Measurements from ENCODE around the gene CHRNA3.
"Not testable (repeated sequence)": the region's sequence is repeated elsewhere in the genome, so short reads cannot be mapped to it uniquely, and the experiment has no call there.

The CHRNA3 gene

DNA sequence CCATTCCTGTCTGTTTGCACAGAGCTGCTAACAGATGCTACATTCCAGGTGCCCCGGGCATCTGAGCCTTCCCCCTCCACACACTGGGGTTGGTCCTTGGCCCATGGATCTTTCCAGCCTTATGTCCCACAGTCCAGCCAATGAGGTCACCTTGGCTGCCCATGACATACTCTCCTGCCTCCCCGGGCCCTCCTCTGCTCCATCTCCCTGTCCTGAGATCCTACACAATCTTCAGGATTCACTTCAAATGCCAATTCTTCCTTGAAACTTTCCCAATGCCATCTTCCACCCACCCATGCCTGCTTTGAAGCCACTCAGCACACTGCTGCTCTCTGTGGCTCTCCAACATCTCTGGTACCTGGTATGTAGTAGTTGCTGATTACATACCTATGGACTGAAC, 4.3 kb downstream of the CHRNA3 start:
- no peak for FAIRE-seq

DNA sequence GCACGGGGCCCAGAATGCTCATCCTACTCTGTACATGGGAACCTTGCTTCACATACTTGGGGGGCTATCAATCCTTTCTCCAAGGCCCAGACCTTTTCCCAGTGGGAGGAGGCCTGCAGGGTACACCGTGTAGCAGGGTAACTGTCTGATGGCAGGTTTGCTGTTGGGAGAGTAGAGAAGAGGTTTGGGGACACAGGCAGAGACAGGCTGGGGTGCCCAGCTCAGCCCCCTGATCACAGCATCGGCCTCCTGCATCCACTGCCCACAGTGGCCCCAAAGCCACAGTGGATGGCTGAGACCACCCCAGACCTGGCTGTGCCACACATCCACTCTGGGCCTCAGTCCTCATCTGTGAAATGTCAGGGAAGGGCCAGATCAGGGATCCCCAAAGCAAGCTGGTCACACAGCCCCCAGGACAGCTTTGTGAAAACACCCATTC, 5.6 kb downstream of the CHRNA3 start:
- FAIRE-seq: no peak

GRCh38 chr15:78614021-78614420, 6.8 kb downstream of the CHRNA3 start:
- no peak for FAIRE-seq

DNA sequence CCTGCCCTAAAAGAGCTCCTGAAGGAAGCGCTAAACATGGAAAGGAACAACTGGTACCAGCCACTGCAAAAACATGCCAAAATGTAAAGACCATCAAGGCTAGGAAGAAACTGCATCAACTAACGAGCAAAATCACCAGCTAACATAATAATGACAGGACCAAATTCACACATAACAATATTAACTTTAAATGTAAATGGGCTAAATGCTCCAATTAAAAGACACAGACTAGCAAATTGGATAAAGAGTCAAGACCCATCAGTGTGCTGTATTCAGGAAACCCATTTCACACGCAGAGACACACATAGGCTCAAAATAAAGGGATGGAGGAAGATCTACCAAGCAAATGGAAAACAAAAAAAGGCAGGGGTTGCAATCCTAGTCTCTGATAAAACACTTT, 11.2 kb downstream of the CHRNA3 start:
- not testable (repeated sequence) for FAIRE-seq

DNA sequence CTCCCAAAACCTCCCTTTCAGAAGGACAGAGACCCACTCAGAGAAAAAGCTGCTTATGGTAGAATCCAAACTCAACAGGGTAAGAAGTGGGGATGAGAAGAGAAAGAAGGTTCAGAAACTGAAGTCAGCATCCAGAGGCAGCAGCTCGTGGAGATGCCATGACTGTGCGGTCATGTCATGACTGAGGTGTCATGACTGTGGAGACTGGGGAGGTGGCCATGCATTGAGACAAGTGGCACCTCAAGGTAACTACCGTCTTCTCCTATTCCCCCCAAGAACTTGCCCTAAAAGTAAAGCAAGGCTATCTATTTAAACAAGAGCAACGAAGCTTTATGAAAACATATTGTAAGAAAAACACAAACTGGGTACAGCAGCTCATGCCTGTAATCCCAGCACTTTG, 15.1 kb downstream of the CHRNA3 start:
- FAIRE-seq: no peak

DNA sequence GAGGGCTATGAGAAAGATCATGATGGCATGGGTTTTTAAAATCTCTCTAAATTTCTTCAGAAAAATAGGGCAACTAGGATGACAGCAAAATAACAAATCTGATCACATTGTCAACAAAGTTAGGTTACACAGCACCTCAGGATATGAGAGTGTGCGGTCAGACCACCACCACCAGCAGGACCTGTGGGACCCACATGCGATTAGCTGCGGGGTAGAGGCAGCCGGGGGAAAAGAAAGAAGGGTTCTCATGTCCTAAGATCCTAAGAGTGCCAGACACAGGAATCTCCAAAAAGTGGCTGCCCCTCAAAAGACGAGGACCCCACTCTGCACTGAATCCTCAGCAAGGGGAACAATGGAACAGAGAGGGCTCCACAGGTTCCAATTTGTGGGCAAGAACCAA, 15.6 kb downstream of the CHRNA3 start:
- FAIRE-seq: no peak

GRCh38 chr15:78604420-78604819, 16.4 kb downstream of the CHRNA3 start:
- FAIRE-seq: no peak

DNA sequence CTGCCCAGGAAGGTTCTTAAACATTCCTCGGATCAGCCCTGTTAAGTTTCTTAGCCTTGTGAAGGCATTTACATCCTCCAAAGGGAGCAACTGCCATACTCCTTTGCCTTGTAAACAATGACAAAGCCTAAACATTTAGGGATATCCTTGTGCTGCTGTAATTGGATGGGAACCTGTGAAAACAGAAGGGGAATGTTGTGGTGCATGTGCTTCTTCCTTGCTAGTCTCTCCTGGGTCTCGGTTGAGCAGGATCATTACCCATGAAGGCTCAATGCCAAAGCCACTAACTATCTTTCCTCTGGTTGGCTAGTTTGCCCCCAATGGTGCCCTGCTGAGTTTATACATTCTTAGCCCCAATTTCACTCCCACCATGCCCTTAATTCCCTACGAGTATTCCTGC, 17.3 kb downstream of the CHRNA3 start:
- no peak for FAIRE-seq

- no peak for FAIRE-seq
These were observed 21.6 kb downstream of the CHRNA3 start for GRCh38 chr15:78599189-78599588.

DNA sequence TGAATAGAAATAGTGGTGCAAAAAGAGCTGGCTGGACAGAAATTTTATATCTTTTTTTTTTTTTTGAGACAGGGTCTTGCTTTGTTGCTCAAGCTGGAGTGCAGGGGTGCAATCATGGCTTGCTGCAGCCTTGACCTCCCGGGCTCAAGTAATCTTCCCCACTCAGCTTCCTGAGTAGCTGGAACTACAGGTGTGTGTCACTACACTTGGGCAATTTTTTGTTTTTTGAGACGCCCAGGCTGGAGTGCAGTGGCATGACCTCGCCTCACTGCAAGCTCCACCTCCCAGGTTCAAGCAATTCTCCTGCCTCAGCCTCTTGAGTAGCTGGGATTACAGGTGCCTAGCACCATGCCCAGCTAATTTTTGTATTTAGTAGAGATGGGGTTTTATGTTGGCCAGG, 22.4 kb downstream of the CHRNA3 start:
- no peak for FAIRE-seq

DNA sequence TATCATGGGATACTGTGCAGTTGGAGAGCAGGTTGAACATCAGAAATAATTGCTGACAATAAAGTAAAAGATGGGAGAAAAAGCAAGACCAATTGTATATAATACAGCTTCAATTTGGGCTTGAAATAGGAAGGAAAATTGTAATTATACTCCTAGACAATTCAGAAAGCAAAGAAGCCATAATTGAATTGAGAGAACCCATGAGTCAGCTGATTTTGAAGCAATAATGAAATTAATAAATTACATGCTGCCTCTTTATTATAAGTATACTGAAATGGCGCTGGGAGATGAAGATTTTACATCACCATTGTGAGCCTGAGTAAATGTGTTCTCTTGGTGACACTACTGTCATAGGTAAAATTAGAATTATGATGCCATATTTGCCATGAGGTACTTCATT, 23.2 kb downstream of the CHRNA3 start:
- no peak for FAIRE-seq

DNA sequence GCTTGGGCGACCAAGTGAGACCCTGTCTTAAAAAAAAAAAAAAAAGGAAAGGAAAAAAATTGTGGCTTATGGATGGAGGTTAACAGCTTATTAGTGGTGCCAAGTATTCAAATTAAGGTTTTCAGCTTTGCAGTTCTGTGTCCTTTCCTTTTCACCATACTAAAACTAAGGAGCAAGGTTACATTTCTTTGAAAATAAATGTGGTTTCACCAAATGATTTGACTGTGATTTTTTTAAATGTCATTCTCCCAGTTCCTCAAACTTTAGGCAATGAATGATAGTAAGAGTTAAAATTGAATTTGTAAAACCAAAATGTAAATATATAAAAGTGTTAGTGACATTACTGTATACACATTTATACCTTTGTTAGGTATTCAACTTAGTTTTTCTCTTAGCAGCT, 45.9 kb downstream of the CHRNA3 start:
- FAIRE-seq: no peak

DNA sequence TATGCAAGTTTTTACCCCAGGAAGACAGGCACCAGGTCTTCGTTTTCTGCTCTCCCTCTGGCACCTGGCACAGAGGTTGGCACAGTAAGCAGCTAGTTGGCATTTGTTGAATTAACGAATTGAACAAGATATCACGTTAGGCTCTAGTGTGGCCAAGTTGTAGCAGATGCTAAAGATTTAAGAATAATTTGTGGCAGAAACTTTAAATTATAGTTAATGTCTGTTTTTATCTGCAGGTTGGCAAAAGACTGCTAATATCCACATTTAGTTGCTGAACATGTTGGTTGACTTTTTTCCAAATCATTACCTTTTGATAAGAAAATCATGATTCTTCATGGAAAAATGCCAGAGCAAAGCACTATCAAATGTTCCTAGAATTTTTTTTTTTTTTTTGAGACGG, 47.4 kb downstream of the CHRNA3 start:
- FAIRE-seq: no peak

DNA sequence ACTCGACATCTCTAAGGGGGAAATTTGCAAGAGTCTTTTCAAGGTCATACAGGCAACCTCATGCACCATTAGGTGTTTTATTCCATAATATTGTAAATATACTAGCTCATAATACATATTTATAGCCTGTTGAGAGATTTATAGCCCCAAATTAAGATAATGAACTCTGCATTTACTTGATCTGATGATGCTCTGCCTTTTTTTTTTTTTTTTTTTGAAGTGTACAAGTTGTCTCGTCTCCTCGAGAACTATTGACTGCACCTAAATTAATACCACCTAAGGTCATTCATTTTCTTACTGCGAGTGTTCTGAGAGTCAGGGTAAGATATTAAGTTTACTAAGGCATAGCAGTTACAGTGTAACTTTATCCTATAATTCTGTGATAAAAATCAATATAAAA, 49.4 kb downstream of the CHRNA3 start:
- no peak for FAIRE-seq

DNA sequence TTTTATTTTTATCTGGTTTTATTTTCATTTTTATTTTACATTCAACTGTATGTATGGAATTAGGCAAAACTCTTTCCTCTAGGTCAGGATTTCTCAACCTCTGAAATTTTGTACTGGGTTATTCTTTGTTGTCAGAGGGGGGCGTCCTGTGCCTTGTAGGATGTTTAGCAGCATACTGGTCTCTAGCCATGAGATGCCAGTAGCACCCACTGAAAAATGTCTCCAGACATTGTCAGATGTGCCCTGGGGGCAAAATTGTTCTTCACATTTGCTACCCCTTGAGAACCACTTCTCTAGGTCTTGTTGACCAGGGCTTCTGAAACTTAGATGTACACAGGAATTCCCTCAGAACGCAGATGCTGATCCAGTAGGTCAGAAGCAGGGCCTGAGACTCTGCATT, 50.1 kb downstream of the CHRNA3 start:
- no peak for FAIRE-seq

DNA sequence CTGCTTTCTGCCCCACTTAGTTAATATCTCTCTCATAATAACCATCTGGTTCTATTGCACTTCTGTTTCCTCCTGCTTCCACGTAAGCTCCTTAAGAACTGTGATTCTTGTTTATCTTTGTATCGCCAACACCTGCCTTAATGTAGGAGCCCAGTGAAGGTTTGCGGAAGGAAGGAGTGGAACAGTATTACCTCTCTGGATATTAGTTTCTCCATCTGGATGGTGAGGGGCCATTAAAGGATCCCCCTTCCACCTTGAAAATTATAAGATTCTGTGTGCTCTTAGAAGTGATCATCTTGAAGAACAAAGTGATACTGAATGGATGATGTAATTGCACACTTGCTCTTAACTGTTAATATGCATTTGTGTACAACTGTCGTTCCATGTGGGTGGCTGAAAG, 53.3 kb downstream of the CHRNA3 start:
- no peak for FAIRE-seq

DNA sequence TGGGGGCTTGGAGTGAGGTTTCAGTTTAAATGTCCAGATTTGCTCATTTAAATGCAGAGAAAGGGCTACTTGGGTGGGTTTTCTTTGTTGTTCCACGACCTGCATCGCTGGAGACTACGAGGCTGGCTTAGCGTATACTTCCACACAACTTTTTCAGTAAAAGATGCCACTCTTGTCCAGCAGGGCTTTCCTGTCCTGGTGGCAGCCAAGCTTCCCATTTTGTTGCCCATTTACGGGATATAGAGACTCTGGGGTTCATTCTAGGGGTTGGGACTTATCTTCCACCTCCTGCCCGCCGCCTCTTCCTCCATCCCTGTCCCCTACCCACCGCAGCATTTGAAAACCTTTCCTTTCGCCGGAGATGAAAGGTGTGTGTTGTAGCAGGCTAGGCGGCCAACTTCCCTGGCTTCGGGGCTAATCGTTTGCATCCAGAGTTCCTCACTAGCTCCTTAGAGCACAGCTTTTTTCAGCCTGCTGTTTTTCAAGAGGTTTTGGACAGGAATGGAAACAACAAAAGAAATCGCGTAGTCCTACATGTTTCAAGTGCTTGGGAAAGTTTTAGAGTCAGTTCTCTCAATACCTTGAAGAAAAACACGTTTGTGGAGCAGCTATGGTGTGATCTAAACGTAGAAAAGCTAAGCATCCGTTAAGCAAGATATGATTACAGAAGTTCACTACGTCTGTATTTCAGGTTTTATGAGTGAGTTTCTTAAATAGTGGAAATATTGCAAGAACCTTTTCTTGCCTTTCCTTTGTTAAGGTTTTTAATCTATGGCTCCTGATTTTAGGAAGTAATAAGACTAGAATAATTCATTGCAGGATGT, 54.6 kb downstream of the CHRNA3 start:
- no peak for FAIRE-seq

GRCh38 chr15:78565097-78565950, 55.5 kb downstream of the CHRNA3 start, which contains the start of gene CHRNA5:
Gene CHRNA5 (plus strand): TSS chr15:78565520. CDS start chr15:78565720, 200 bp downstream.
- no peak for FAIRE-seq

- FAIRE-seq: no peak
These were observed 56.1 kb downstream of the CHRNA3 start for GRCh38 chr15:78564743-78565096.

DNA sequence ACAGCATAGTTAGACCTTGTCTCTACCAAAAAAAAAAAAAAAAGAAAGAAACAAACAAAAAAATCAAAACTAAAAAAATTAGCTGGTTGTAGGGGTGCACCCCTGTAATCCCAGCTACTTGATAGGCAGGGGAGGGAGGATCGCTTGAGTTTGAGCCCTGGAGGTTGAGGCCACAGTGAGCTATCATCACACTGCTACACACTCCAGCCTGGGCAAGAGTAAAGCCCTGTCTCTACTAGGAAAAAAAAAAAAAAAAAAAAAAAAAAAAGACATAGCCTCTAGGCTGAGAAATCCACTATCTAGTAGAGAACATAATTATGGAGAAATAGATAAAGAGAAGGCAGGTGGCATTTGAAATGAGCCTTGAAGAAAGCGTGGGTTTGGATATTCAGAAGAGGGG, 57.7 kb downstream of the CHRNA3 start:
- no peak for FAIRE-seq

DNA sequence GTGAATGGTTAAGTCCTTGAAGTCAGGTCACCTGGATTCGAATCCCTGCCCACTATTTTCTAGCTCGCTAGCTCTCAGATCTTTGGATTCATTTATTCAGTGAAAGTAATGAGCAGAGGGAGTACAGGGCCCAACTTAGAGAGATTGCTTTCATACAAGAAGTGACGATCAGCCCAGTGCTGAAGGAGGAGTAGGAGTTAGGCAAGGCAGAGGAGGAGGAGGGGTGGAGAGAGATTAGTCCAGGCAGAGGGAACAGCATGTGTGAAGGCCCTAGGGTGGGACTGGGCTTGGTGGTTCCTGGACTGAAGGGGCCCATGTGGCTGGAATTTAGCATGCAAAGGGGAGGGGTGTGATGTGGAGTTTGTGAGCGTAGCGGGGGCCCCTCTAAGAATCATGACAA, 59.3 kb downstream of the CHRNA3 start:
- FAIRE-seq: no peak

- FAIRE-seq: not testable (repeated sequence)
These were observed 60.6 kb downstream of the CHRNA3 start for GRCh38 chr15:78560201-78560600.

DNA sequence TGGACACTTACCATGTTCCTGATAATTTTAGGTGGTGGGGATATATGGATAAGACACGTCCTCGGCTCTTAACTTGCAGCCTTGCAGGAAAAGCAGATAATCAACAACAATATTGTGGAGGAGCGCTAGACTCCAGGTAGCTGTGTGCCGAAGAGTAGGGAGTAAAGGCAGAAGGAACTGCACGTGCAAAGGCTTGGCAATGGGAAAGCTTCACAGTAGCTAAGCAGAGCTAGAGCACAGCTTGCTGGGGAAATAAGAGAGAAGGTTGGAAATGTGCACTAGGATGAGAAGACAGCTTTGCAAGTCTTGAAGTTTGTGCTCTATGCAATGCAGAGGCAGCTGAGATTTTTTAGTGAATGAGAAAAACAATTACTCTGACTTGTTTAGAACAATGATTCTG, 68.2 kb downstream of the CHRNA3 start:
- no peak for FAIRE-seq

- no peak for FAIRE-seq
These were observed 68.9 kb downstream of the CHRNA3 start for GRCh38 chr15:78551902-78552301.
